Sigmoid colon (tissue), 7 donors: ENCODE measurements around the gene KDM3B. TPM values are rescaled to one million over a fixed set of nuclear protein-coding genes. Genes with fewer than 3 reads are reported as not detected.
A peak's percentile ranks its signal among the peaks of the same experiment; 100 is the strongest.

Experiments used
- DNase-seq: peaks from one replicate; pipeline ENCODE4 v3.0.0-alpha.2; 2019
- H3K27ac ChIP-seq, 4 donors: fragments of 200-600 bp; sonication (generic); one replicate each; pipeline ENCODE4 v1.5.1; 2016 to 2019; ENCODE audit warnings: mild to moderate bottlenecking in 1 of 4
- H3K27me3 ChIP-seq, 3 donors: fragments of 200-600 bp; sonication (generic); one replicate each; pipeline ENCODE4 v1.5.1; 2019; ENCODE audit warnings: mild to moderate bottlenecking in 1 of 3
- H3K36me3 ChIP-seq, 4 donors: fragments of 200-600 bp; sonication (generic); one replicate each; pipeline ENCODE4 v1.5.1; 2016 to 2019
- H3K4me1 ChIP-seq, 4 donors: fragments of 200-600 bp; sonication (generic); one replicate each; pipeline ENCODE4 v1.5.1; 2017 to 2019
- H3K4me3 ChIP-seq, 4 donors: fragments of 200-600 bp; sonication (generic); one replicate each; pipeline ENCODE4 v1.5.1; 2017 to 2019; ENCODE audit warnings: mild to moderate bottlenecking in 2 of 4, moderate library complexity in 1 of 4
- H3K9me3 ChIP-seq, 4 donors: fragments of 200-600 bp in 3 of 4; sonication (generic) in 3 of 4; one replicate each; pipeline versions ENCODE4 v1.5.1 to v1.6.1; 2013 to 2019
- CTCF ChIP-seq, 4 experiments: fragments of 450-650 bp in 3 of 4; fragments of 200-600 bp in 1 of 4; IDR thresholded peaks; one replicate each; pipeline ENCODE4 v1.5.1; 2016 to 2019; ENCODE audit warnings: antibody characterized with exemption in 4 of 4, mild to moderate bottlenecking in 3 of 4, moderate library complexity in 2 of 4
- EP300 ChIP-seq, 4 donors: sonication (generic); formaldehyde crosslinking; IDR thresholded peaks; one replicate each; pipeline ENCODE4 v1.6.1; 2017; ENCODE audit warnings: antibody characterized with exemption in 4 of 4
- POLR2A ChIP-seq, 2 donors: fragments of 450-650 bp; IDR thresholded peaks; one replicate each; pipeline ENCODE4 v1.6.1; 2016; ENCODE audit warnings: antibody characterized with exemption in 2 of 2, mild to moderate bottlenecking in 2 of 2, moderate library complexity in 2 of 2
- POLR2AphosphoS5 ChIP-seq, 4 donors: sonication (generic); formaldehyde crosslinking; IDR thresholded peaks; one replicate each; pipeline ENCODE4 v1.6.1; 2017; ENCODE audit warnings: antibody characterized with exemption in 4 of 4
- WGBS, 2 donors: extraction: QIAGEN DNeasy Blood & Tissue Kit; methylation state at CpG; one replicate each; pipeline ENCODE4 v1.1.7; 2013; 5-methylcytosine and 5-hydroxymethylcytosine counted together
- intact Hi-C: fragments of 100-400 bp; cut with DNase I; formaldehyde crosslinking; loops from one replicate; pipeline ENCODE4 v1.15.1; 2023
- polyA plus RNA-seq, 3 donors: library from polyadenylated mRNA; stranded (reverse); fragments of 200-250 nt; gene quantifications; one replicate each; pipeline ENCODE4 v1.2.3, GENCODE V29; 2013
- total RNA-seq, 4 donors: library from RNA; depleted of rRNA; stranded (reverse); fragments of >200 nt; gene quantifications; one replicate each; pipeline ENCODE4 v1.1.0, GENCODE V29; 2016
- donor health status: healthy with polysubstance abuse.
- donor health status: Bipolar disorder and iron deficiency.
- donor health status: healthy.

Gene KDM3B
- total and polyA plus RNA-seq, 7 donors, result 16.2 to 69.6 (median 54.8) TPM

- Histone ChIP-seq H3K4me3 (peak overlapping the region; percentile 61 to 91 (median 88)), H3K9me3 (no peaks in the 10 kb centered on the region), H3K27me3 (no peaks in the 10 kb centered on the region), H3K36me3 (no peaks in the 10 kb centered on the region), H3K4me1 (peaks cover 0 to 38% (median 34%) of the 10 kb centered on the region in 4 donors), H3K27ac (peak overlapping the region; percentile 95 to 98 (median 96))
- 7 to 12% methylated on average over 5 of the region's 5 CpGs for WGBS, 2 donors
- TF ChIP-seq EP300 (IDR thresholded peaks at IDR 0.05) (no peak), POLR2A (IDR thresholded peaks at IDR 0.05) (no peak), CTCF (IDR thresholded peaks at IDR 0.05) (no peak), POLR2AphosphoS5 (IDR thresholded peaks at IDR 0.05) (no peak)
- DNase-seq, result no peak
- intact Hi-C loops, result no loop called here
Observed at GRCh38 chr5:138354387-138354786, 1.9 kb downstream of the KDM3B start.

GRCh38 chr5:138354926-138355378 lies 2.5 kb downstream of the KDM3B start:
- intact Hi-C loops, result no loop called here
- TF ChIP-seq POLR2AphosphoS5 (IDR thresholded peaks at IDR 0.05) (no peak), POLR2A (IDR thresholded peaks at IDR 0.05) (no peak), EP300 (IDR thresholded peaks at IDR 0.05) (no peak), CTCF (IDR thresholded peaks at IDR 0.05) (no peak)
- no peak for DNase-seq
- no peaks in the 10 kb centered on the region for H3K27me3 ChIP-seq
- H3K4me1 ChIP-seq, result peaks cover 0 to 40% (median 34%) of the 10 kb centered on the region in 4 donors
- WGBS, 2 donors, result 26 to 28% methylated on average over 6 of the region's 6 CpGs
- peak overlapping the region in 2 of 4 donors; percentile 85 to 91 for H3K4me3 ChIP-seq
- H3K9me3 ChIP-seq, result no peaks in the 10 kb centered on the region
- H3K36me3 ChIP-seq, result no peaks in the 10 kb centered on the region
- H3K27ac ChIP-seq, result peak overlapping the region in 3 of 4 donors; percentile 95 to 98 (median 96)

GRCh38 chr5:138359621-138360020 lies 7.1 kb downstream of the KDM3B start:
- no peak for TF ChIP-seq POLR2A (IDR thresholded peaks at IDR 0.05)
- TF ChIP-seq CTCF (IDR thresholded peaks at IDR 0.05), result no peak
- TF ChIP-seq EP300 (IDR thresholded peaks at IDR 0.05), result no peak
- TF ChIP-seq POLR2AphosphoS5 (IDR thresholded peaks at IDR 0.05), result no peak
- DNase-seq, result no peak
- no peaks in the 10 kb centered on the region for H3K9me3 ChIP-seq
- no peaks in the 10 kb centered on the region for H3K36me3 ChIP-seq
- H3K27ac ChIP-seq, result no peak overlapping the region
- 77 to 80% methylated on average over 3 of the region's 3 CpGs for WGBS, 2 donors
- H3K4me1 ChIP-seq, result peaks cover 0 to 42% (median 34%) of the 10 kb centered on the region in 4 donors
- no peak overlapping the region for H3K4me3 ChIP-seq
- H3K27me3 ChIP-seq, result no peaks in the 10 kb centered on the region
- intact Hi-C loops, result no loop called here

GRCh38 chr5:138360941-138361452 lies 8.5 kb downstream of the KDM3B start:
- Histone ChIP-seq H3K36me3 (no peaks in the 10 kb centered on the region), H3K4me3 (no peak overlapping the region), H3K27me3 (no peaks in the 10 kb centered on the region), H3K4me1 (peaks cover 0 to 28% (median 20%) of the 10 kb centered on the region in 4 donors), H3K9me3 (no peaks in the 10 kb centered on the region), H3K27ac (no peak overlapping the region)
- TF ChIP-seq EP300 (IDR thresholded peaks at IDR 0.05) (no peak), POLR2A (IDR thresholded peaks at IDR 0.05) (no peak), CTCF (IDR thresholded peaks at IDR 0.05) (no peak), POLR2AphosphoS5 (IDR thresholded peaks at IDR 0.05) (no peak)
- intact Hi-C loops, result no loop called here
- WGBS, 2 donors, result 94 to 95% methylated on average over 1 of the region's 1 CpG
- no peak for DNase-seq

GRCh38 chr5:138364576-138364975 lies 12.1 kb downstream of the KDM3B start:
- intact Hi-C loops, result no loop called here
- H3K36me3 ChIP-seq, result no peaks in the 10 kb centered on the region
- 93 to 94% methylated on average over 1 of the region's 1 CpG for WGBS, 2 donors

More at GRCh38 chr5:138364576-138364975, 12.1 kb downstream of the KDM3B start:
- H3K27ac ChIP-seq, result no peak overlapping the region
- H3K27me3 ChIP-seq, result no peaks in the 10 kb centered on the region
- peaks cover 0 to 45% (median 38%) of the 10 kb centered on the region in 4 donors for H3K4me1 ChIP-seq
- no peak overlapping the region for H3K4me3 ChIP-seq
- TF ChIP-seq POLR2A (IDR thresholded peaks at IDR 0.05) (no peak), EP300 (IDR thresholded peaks at IDR 0.05) (no peak), CTCF (IDR thresholded peaks at IDR 0.05) (no peak), POLR2AphosphoS5 (IDR thresholded peaks at IDR 0.05) (no peak)
- DNase-seq, result no peak
- no peaks in the 10 kb centered on the region for H3K9me3 ChIP-seq
